Measurements from ENCODE around the gene DCDC2.
A peak's percentile ranks its signal among the peaks of the same experiment; 100 is the strongest.
"Not testable (repeated sequence)": the region's sequence is repeated elsewhere in the genome, so short reads cannot be mapped to it uniquely, and the experiment has no call there.

Gene DCDC2

DNA sequence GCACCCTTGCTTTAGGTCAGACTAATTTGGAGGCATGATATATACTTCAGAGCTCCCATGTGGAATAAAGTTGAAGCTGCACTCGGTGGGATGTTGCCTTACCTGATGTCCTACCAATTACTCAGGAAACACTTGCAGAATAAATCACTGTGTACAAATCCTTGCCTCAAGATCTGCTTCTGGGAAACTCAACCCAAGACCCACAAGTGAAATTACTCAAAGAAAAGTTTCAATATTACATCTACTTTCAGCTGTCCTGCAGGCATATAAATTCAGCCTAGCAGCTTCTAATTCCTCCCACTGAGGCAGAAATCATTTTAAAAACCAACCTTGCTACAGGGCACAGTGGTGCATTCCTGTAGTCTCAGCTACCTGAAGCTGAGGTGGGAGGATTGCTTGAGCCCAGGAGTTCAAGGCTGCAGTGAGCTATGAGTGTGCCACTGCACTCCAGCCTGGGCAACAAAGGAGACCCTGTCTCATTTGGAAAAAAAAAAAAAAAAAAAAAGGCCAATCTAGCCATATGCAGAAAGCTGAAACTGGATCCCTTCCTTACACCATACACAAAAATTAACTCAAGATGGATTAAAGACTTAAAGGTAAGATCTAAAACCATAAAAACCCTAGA, 20.7 kb upstream of the DCDC2 start:
- no peak for DNase-seq (ENCODE audit: low read depth)

DNA sequence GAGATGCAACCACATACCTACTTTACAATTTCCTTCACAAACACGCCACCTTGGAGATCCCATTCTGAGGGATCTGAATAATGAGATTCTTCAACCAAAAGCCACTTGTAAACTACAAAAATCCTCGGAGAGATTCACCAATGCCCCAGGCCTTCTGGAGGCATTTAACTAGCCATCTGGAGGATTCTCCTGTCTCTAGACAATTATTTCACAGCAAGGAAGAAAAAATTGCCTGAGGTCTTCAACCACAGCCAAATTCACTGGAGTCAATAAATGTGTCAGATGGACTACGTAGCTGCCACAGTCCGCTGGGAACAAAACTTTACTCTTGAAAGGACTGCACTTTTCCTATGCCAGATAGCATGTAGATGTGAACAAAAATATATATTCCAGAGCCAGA, 19.0 kb upstream of the DCDC2 start:
- DNase-seq (ENCODE audit: low read depth): no peak

DNA sequence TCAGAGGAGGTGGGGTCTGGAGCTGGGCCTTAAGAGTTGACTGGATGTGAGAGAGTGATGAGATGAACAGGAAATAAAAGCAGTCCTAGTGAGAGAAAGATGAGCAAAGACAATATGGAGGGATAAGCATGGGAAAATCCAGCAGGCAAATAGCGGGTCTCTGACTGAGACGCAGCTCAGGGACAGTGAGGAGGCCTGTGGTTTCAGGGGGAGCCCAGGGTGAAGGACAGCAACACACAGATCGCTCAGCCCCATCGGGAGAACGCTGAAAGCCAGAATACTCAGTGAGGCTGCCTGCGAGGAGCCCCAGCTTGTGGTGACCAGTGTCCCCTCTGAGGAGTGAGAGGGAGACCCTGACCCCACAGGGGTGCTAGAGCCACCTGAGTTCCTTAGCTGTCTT, 16.8 kb upstream of the DCDC2 start:
- DNase-seq (ENCODE audit: low read depth): no peak

DNA sequence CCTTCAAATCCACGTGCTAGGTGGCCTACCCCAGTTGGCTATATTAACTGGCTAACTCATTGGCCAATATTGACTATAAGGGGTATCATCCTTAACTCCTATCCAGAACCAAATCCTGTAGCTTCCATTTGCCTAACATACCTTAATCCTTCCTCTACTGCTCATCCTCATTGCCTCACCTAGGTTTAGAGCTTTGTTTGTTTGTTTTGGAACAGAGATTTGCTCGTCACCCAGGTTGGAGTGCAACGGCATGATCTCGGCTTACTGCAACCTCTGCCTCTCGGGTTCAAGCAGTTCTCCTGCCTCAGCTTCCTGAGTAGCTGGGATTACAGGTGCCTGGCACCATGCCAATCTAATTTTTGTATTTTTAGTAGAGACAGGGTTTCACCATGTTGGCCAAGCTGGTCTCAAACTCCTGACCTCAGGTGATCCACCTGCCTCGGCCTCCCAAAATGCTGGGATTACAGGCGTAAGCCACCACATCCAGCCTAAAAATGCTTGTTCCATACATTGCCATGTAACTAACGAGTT, 7.3 kb upstream of the DCDC2 start:
- not testable (repeated sequence) for DNase-seq (ENCODE audit: low read depth)

DNA sequence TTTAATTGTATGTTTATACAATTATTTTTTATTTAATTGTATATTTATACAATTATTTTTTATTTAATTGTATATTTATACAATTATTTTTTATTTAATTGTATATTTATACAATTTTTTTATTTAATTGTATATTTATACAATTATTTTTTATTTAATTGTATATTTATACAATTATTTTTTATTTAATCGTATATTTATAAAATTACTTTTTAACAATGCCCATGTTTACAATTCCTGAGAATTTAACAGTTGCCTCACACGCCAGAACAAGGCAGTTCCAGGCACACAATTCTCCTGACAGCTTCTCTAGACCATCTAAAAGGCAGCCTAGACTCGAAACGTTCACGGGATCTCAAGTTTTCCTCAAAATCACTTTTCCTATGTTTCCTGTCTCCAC, 4.5 kb upstream of the DCDC2 start:
- not testable (repeated sequence) for DNase-seq (ENCODE audit: low read depth)

DNA sequence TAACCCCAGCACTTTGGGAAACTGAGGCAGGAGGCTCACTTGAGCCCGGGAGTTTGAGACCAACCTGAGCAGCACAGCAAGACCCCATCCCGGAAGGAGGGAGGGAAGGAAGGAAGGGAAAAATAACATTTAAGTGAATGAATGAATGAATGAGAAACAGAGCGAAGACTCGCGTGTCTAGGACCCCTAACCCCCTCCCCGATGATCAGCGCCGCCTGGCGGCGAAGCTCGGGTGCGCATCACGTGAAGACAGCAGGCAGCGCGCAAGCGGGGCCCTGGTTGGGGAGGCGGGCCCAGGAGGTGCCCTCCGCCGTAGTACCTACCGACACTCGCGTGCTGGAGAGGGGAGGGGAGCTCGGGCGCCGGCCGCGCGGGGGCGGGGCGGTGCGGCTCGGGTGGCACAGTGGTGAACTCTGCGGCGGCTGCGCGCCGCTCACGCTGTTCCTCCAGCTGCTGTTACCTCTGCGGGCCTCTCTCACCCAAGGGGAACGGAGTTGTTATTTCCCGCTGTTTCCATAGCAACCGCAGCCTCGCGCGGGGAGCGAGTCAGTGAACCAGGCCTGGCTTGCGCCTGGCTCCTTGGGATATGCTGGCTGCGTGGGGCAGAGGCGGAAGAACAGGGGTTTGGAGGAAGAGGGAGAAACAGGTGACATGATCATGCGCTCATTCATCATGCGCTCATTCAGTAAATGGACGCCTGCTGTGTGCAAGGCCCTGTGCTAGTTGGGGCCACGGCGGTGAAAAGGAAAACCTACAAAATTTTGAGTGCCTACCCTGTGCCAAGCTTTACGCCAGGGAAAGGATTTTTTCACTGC, 2.0 kb upstream of the DCDC2 start:
- peak; percentile 84 for DNase-seq (ENCODE audit: low read depth)

DNA sequence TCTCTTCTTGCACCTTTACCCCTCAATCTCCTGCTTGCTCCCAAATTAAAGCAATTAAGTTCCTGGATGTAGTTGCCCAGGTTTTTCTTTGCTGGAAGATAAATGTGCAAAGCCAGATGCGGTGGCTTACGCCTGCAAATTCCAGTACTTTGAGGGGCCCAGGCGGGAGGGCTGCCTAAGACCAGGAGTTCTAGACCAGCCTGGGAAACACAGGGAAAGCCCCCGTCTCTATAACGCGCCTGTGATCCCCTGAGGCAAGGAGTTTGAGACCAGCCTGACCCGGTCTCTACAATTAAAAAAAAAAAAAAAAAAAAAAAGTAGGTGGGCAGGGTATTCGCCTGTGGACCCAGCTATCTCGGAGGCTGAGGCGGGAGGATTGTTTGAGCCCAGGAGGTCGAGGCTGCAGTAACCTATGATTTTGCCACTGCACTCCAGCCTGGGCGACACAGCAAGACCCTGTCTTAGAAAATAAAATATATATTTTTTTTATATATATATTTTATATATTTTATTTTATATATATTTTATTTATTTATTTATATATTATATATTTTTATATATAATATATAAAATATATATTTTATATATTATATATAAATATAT, 461 bp upstream of the DCDC2 start:
- DNase-seq (ENCODE audit: low read depth): no peak

DNA sequence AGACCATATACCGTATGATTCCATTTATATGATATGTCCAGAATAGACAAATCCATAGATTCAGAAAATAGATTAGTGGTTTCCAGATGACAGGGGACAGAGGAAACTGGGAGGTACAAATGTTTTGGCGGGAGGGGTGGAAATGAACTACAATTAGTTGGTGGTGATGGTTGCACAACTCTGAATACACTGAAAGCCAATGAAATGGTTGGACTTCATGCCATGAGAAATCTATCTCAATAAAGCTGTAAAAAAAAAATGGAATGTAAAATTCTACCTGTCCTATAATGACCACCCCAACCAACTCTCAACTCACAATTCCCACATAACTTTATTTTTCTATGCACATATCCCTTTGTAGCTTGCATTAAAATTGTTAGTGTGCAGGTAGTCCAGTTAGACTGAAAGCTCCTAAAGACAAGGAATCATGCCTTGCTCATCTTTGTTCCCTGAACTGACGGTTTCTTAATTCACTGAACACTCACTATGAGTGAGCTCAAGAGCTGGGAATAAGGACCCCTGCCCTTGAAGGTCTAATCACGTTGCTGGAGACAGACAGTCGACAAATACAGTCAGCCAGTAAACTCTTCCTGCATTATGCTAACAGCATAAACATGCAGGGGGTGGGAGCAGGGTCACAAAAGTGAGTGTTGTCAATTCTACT, 1.4 kb downstream of the DCDC2 start:
- no peak for DNase-seq (ENCODE audit: low read depth)

DNA sequence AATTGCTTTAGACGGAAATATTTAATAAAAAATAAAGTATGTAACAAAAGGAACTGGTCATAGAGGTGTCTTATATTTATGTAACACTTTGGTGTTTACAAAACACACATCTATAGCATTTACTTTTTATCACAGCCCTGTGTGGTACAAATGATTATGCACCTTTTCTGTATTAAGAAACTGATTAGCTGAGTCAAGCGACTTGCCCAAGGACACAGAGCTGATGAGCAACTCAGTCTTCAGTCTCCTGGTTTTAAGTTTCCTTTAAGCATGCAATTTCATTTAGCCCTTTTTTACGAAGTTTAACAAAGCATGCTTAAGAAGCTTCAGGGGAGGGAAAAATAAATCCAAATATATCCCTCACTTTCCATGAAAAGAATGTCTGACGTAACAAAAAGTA, 2.5 kb downstream of the DCDC2 start:
- no peak for DNase-seq (ENCODE audit: low read depth)

DNA sequence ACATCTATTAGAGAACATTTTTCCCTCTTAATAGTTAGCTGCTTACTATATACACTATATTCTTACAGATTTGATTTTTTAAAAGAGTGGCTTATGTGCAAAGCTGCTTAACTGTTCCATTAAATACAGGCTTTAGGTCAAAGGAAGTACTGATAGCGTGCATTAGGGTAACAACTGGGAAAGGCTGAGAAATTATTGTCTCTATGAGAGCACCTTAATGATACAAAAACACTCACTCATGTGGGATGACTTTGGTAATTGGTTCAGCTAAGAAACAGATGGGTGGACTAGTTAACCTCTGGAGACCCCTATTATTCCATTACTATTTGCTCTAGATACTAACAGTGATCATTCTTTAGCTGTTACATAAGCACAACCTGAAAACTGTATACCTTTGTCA, 4.0 kb downstream of the DCDC2 start:
- no peak for DNase-seq (ENCODE audit: low read depth)

DNA sequence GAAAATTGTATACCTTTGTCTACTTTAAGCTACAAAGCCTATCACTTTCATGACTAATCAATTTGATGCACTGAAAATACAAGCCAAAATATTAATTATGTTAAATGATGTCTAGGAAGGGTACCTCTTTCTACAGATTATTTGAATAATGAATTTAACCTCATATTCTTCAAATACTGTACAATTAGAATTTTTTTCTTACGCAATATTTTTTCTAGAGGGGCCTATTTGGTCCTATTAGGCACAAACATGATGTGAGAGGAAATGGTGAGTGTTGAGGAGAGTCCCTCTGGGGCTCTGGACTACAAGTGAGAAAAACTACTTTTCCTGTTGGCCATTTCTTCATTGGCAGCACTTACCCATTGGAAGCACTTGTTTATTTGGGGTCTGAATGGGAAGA, 5.4 kb downstream of the DCDC2 start:
- no peak for DNase-seq (ENCODE audit: low read depth)

DNA sequence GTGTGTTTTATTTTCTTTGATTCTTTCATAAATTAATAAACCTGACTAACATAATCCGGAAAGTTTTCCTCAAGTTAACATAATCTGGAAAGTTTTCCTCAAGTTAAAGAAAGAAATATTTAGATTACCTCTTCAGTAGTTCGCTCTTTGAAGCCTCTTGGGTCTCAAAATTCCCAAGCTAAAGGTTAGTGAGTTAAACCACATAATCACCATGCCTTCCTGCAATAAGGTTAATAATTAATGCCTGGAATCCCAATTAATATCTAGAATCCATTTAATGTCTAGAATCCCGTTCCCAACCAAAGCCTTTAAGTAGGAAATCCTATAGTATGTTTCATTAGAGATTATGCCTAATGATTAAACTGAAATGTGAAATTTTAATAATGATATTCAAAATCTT, 12.9 kb downstream of the DCDC2 start:
- no peak for DNase-seq (ENCODE audit: low read depth)

DNA sequence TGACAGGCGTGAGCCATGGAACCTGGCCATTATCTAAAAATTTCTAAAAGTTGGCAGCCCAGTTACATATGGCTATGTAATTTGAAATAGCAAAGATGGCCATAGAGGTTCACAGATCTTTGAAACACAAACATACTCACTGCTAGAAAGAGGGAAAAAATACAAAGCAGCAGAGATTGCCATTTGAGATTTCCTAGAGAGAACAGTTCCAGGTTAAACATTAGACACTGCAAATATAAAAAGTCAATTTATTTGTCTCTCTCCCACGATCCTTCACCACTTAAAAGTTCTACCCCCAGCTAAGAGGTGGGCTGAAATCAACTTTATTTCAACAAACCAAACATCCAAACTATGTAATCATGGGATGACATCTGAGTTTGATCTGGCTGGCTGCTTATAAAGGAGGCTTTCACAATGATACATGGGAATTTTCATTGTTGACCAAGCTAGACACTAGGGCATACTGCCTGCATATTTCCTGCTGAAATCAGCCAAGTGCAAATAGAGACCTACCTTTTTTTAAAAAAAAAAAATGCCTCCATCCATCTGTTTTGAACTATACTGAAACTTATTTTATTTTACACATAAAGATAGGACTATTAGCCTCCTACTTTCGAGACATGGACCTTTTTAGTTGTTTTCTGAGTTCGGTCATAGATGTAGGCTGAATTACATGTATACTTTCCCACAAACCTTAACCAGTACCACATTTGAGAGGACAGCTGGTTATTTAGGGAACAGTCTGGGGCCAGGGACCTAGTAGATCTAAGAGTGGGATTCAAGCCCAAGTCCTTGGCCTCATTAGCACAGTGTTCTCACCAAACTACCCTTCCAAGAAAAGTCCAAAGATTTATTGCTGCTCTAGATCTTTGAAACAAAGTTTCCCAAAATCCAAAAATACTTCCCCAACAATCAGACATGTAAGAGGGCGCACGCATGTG, 16.6 kb downstream of the DCDC2 start:
- no peak for DNase-seq (ENCODE audit: low read depth)

DNA sequence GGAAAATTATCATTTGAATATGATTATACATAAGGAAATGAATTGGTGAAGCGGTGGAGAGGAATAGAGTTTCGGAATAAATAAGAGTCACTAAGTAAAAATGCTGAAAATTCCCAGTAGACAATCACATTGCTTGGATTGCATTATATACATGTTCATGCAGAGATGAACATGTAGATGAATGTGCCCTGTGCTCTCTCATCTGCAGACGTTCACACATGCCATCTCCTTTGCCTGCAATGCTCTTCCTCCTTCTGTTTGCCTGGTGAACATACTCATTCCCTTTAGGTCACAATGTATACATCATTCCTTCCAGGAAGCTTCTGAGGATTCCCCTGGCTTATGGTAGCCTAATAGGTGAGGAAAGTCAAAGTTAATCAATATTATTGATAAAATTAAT, 17.9 kb downstream of the DCDC2 start:
- DNase-seq (ENCODE audit: low read depth): no peak

DNA sequence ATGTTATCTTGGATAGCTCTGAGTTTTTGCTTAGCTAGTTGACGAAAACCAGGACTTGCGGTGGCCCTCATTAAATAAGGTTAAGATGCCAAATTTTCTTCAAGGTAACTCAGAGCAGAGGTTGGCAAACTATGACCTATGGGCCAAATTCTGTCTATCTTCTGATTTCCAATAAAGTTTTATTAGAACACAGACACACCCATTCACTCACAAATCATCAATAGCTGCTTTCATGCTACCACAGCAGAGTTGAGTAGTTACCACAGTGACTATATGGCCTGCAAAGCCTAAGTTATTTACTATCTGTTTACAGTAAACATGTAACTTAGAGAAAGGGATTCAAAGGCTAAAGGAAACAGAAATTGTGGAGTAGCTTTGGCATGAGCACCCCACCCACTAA, 23.6 kb downstream of the DCDC2 start:
- no peak for DNase-seq (ENCODE audit: low read depth)

DNA sequence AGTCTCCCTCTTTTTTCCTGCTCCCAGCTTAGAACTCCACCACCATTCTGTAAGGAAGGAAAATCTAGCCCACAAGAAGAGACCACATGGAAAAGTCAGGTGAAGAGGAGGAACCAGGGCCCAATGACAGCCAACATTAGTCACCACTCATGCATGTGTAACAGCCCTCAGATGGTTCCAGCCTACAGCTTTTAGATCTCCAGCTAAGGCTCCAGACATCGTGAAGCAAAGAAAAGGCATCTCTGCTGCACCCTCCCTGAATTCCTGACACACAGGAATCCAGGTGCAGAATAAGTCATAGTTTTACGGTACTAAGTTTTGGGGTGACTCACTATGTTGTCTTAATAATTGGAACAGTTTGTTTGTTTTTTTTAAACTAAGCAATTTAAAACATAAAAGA, 25.5 kb downstream of the DCDC2 start:
- DNase-seq (ENCODE audit: low read depth): no peak

DNA sequence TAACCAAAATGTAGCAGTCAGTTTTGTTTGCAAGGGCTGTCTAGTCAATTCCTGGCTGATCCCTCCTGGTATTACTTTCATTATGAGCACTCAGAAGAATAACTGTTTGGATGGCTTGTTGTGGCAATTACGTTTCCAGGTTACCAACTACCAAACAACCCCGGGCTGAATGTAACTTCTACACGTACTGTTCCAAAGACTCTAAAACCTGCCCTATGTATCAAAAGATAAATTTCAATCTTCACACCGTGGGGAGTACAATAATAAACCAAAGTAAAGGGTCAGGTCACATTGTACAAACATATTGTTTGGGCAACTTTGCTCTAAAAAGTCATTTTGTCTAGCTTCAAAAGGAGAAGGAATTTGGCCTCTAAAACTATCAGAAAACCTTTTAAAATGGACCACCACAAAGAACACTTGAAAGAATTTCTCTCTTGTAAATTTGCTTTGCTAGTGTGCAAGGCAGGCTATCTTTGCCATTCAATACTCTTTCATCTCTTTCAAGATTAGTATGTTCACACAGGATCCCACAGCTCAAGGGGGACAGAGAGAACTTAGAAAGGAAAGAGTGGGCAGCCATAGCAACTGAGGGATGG, 27.6 kb downstream of the DCDC2 start:
- DNase-seq (ENCODE audit: low read depth): no peak

DNA sequence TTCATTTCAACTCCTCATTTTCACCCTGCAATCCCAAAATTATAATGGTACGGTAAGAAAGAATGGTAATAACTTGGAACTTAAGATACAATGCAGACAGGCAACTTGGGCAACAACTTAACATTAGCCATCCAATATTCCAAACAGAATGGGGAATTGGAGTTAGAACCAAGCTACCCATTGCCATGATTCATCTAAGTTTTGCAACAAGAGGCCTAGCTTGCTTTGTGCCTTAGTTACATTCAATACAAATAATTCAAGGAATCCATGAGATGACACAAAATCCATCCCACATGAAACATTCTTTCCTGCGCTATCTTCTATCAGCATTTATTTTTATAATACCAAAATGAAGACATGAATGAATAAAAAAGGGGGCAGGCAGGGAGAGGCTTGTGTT, 28.4 kb downstream of the DCDC2 start:
- DNase-seq (ENCODE audit: low read depth): no peak

DNA sequence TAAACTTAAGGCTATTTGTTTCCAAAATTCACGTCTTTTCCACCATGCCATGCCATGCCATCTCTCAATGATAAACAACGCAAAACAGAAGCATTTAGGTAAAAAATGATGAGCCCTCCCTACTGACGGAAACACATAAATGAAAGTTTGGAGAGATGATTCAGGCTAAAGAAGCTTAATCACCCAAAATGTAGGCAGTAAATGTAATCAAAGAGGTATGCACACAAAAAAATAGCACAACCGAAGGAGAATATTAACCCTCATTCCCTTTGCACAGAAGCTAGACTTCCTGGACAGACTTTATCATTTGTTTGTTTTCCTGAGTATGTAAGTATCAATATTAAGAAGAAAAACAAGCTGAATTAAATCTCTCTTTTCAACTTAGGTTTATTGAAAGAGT, 28.8 kb downstream of the DCDC2 start:
- no peak for DNase-seq (ENCODE audit: low read depth)

DNA sequence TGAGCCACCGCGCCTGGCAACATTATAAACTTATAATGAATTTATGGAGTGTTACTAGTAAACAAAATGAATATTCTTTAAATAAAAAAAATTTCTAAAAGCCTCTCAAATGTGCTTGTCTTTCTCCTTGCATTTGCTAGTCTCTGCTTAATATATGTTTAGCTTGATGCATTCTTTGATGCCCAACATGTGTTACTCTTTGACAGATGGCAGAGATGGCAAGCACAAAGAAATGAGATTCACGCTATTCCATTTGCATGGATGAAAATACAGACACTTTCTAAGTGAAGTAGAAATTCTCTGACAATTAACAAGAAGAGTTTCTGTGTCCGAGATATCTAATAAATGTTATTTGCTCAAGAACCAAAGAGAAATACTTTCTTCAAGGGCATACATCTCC, 30.1 kb downstream of the DCDC2 start:
- no peak for DNase-seq (ENCODE audit: low read depth)

DNA sequence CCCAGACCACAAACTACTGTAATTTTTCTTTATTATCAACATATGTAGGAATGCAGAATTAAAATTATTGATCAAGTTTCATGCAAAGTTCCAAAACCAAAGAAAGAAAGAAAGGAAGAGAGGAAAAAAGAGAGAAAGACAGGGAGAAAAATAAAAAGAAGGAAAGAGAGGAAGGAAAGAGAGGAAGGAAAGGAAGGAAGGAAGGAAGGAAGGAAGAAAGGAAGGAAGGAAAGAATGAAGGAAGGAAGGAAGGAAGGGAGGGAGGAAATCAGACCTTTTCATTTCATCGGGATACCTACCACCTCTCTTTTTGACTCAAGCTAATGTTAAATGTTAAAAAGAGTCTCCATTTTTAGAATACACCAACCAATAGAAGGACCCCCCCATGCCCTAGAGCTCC, 31.9 kb downstream of the DCDC2 start:
- no peak for DNase-seq (ENCODE audit: low read depth)

Measured in activated T-cell treated with anti-CD3 and anti-CD28 coated beads for 48 hours (primary cell).